WI38 (cell line): ENCODE results near the gene MIPEP.

Experiments
- H3K4me3 ChIP-seq: 2 replicates; pipeline ENCODE4 v1.5.1; 2011; ENCODE audit warnings: low read depth, mild to moderate bottlenecking, control low read depth, low read length
- CTCF ChIP-seq: IDR thresholded peaks from 2 replicates; pipeline ENCODE4 v1.5.1; 2012; ENCODE audit warnings: low read depth, mild to moderate bottlenecking, control low read depth, low read length

MIPEP gene

GRCh38 chr13:23918208-23918607, 29.0 kb upstream of the MIPEP start:
- H3K4me3 ChIP-seq: no peak overlapping the region
- no peak for TF ChIP-seq CTCF

GRCh38 chr13:23915308-23915707, 26.1 kb upstream of the MIPEP start:
- no peak for TF ChIP-seq CTCF
- no peak overlapping the region for H3K4me3 ChIP-seq

- TF ChIP-seq CTCF: no peak
- no peak overlapping the region for H3K4me3 ChIP-seq
These were observed 23.3 kb upstream of the MIPEP start for GRCh38 chr13:23912469-23912868.

GRCh38 chr13:23909606-23910005, 20.4 kb upstream of the MIPEP start:
- no peak overlapping the region for H3K4me3 ChIP-seq
- no peak for TF ChIP-seq CTCF

- H3K4me3 ChIP-seq: no peak overlapping the region
- no peak for TF ChIP-seq CTCF
These were observed 16.6 kb upstream of the MIPEP start for GRCh38 chr13:23905766-23906165.

- no peak for TF ChIP-seq CTCF
- H3K4me3 ChIP-seq: no peak overlapping the region
These were observed 14.7 kb upstream of the MIPEP start for GRCh38 chr13:23903906-23904280.

GRCh38 chr13:23902975-23903905, 14.0 kb upstream of the MIPEP start:
- TF ChIP-seq CTCF: no peak
- no peak overlapping the region for H3K4me3 ChIP-seq
